Glutamatergic neuron (in vitro differentiated cells): Measurements from ENCODE around the gene ACRBP. TPM values are rescaled to one million over a fixed set of nuclear protein-coding genes. Genes with fewer than 3 reads are reported as not detected.

ENCODE experiments used
- DNase-seq: peaks from one replicate; pipeline ENCODE4 v3.0.0; 2022
- H3K27ac Mint-ChIP-seq: one replicate; pipeline ENCODE4 v1.8.0; 2020; ENCODE audit warnings: mild to moderate bottlenecking, mixed read lengths, inconsistent platforms; ENCODE audit not compliant: unreplicated experiment
- H3K27me3 Mint-ChIP-seq: one replicate; pipeline ENCODE4 v1.8.0; 2020; ENCODE audit warnings: mild to moderate bottlenecking, moderate library complexity, mixed read lengths, inconsistent platforms; ENCODE audit not compliant: unreplicated experiment
- H3K36me3 Mint-ChIP-seq: one replicate; pipeline ENCODE4 v1.8.0; 2020; ENCODE audit warnings: mild to moderate bottlenecking, mixed read lengths, inconsistent platforms; ENCODE audit not compliant: unreplicated experiment
- H3K4me1 Mint-ChIP-seq: one replicate; pipeline ENCODE4 v1.8.0; 2020; ENCODE audit warnings: mild to moderate bottlenecking, low read depth, mixed read lengths, inconsistent platforms; ENCODE audit not compliant: unreplicated experiment
- H3K4me3 Mint-ChIP-seq: one replicate; pipeline ENCODE4 v1.8.0; 2020; ENCODE audit warnings: mild to moderate bottlenecking, mixed read lengths, inconsistent platforms; ENCODE audit not compliant: unreplicated experiment
- H3K9me3 Mint-ChIP-seq: one replicate; pipeline ENCODE4 v1.8.0; 2020; ENCODE audit warnings: mild to moderate bottlenecking, moderate library complexity, mixed read lengths, inconsistent platforms; ENCODE audit not compliant: unreplicated experiment
- CTCF ChIP-seq: fragments of 200-600 bp; sonication (generic); IDR thresholded peaks from one replicate; pipeline ENCODE4 v1.5.0; 2021; ENCODE audit not compliant: partially characterized antibody, unreplicated experiment
- total RNA-seq: library from RNA; stranded (reverse); fragmentation: NEBNext Ultra II Directional; extraction: Animal tissue kit (Norgen Biotek cat#: 25700); gene quantifications from one replicate; pipeline ENCODE4 v1.2.1, GENCODE V29; 2021; ENCODE audit not compliant: unreplicated experiment

The ACRBP gene
- total RNA-seq, 1 donor from 2014 or later: 2.5 TPM

DNA sequence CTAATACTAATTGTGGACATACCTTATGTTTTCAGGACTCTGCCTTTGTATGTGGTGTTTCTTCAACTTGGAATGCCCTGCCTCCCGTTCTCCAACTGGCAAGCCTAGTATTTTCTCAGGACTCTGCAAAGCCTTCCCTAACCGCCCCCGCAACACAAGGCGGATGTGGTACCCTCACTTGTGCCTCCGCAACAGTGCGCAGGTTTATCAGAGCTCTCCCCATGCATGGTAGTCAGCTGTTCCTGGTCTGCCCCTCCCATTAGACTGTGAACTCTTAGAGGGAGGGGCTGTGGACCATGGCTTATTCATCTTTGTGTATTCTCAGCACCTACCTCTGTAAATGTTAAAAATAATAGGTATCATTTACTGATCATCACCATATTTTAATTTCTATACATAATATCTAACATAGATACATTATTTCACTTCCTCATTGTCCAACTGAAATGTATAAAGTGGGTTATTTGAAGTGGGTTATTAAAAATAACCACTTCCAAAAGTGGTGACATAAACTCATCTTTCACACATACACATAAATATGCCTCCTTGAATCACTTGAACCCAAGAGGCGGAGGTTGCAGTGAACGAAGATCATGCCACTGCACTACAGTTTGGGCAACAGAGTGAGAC lies 20.5 kb downstream of the ACRBP start:
- no peak overlapping the region for H3K27ac Mint-ChIP-seq
- no peak overlapping the region for H3K4me3 Mint-ChIP-seq
- no peaks in the 10 kb centered on the region for H3K36me3 Mint-ChIP-seq
- TF ChIP-seq CTCF: no peak
- no peaks in the 10 kb centered on the region for H3K9me3 Mint-ChIP-seq
- no peak for DNase-seq
- H3K27me3 Mint-ChIP-seq: peaks cover 2% of the 10 kb centered on the region
- no peaks in the 10 kb centered on the region for H3K4me1 Mint-ChIP-seq

- no peak for DNase-seq
- TF ChIP-seq CTCF: no peak
- Mint-ChIP-seq H3K9me3 (peaks cover 5% of the 10 kb centered on the region), H3K4me3 (no peak overlapping the region), H3K27me3 (peaks cover 4% of the 10 kb centered on the region), H3K4me1 (peaks cover 3% of the 10 kb centered on the region), H3K27ac (no peak overlapping the region), H3K36me3 (no peaks in the 10 kb centered on the region)
Observed at GRCh38 chr12:6620885-6621274, 26.4 kb downstream of the ACRBP start.

- H3K9me3 Mint-ChIP-seq: peaks cover 5% of the 10 kb centered on the region
- peaks cover 4% of the 10 kb centered on the region for H3K27me3 Mint-ChIP-seq
- DNase-seq: peak; percentile 91
- H3K27ac Mint-ChIP-seq: no peak overlapping the region
- no peaks in the 10 kb centered on the region for H3K36me3 Mint-ChIP-seq
- H3K4me1 Mint-ChIP-seq: peaks cover 3% of the 10 kb centered on the region
- H3K4me3 Mint-ChIP-seq: peak overlapping the region; percentile 40
- TF ChIP-seq CTCF: peak; percentile 92
Observed at GRCh38 chr12:6620137-6620884, 26.9 kb downstream of the ACRBP start.

DNA sequence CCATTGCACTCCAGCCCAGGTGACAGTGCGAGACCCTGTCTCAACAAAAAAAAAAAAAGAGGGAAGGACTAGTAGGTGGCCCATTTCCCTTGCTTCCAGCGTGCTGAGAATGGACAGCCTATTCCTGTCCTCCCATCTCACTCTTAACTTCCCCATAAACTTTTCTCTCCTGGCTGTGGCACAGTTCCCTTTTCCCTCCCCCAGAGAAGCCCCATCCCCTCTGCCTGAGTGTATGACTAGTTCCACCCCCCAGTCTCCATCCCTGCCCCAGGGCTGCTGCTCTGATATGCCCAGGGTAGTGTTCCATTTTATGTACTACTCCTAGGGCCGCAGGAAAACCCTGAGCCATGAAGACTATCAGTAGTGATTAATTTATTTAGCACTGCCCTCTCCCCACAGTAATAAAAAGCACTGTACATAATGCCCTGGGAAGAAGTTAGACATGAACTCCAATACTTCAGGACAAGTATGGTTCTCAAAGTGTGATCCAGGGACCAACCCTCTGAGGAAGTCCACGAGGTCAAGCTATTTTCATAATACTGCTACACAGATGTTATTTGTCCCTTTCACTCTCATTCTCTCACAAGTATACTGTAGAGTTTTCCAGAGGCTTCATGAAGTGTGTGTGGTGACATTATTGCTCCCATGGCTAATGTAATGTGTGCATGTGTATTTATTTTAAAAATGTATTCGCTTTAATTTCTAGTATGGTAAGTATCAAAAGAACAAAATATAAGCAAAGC lies 28.6 kb downstream of the ACRBP start:
- DNase-seq: no peak
- no peak for TF ChIP-seq CTCF
- peaks cover 12% of the 10 kb centered on the region for H3K9me3 Mint-ChIP-seq
- H3K36me3 Mint-ChIP-seq: peaks cover 5% of the 10 kb centered on the region
- peaks cover 7% of the 10 kb centered on the region for H3K27me3 Mint-ChIP-seq
- H3K4me3 Mint-ChIP-seq: peak overlapping the region; percentile 61
- peaks cover 3% of the 10 kb centered on the region for H3K4me1 Mint-ChIP-seq
- H3K27ac Mint-ChIP-seq: peak overlapping the region; percentile 64
